H1 (cell line): Measurements from ENCODE around the gene MRPL43.

Experiments used
- CTCF ChIP-seq, 3 experiments: IDR thresholded peaks; 1 replicate in 2 of 3; 2 replicates in 1 of 3; pipeline versions ENCODE4 v1.5.1 to v1.6.1; 2011; ENCODE audit warnings: low read length in 3 of 3, mild to moderate bottlenecking in 3 of 3, inconsistent platforms in 2 of 3, low read depth in 1 of 3, moderate library complexity in 1 of 3; ENCODE audit not compliant: insufficient read depth in 1 of 3; ENCODE audit errors: control extremely low read depth in 1 of 3
- EP300 ChIP-seq, 2 experiments: IDR thresholded peaks; 1 replicate in 1 of 2; 2 replicates in 1 of 2; pipeline ENCODE4 v1.6.1; 2011 to 2012; ENCODE audit warnings: low read depth in 2 of 2, low read length in 2 of 2, mild to moderate bottlenecking in 2 of 2, borderline replicate concordance in 1 of 2, inconsistent platforms in 1 of 2, moderate library complexity in 1 of 2

- TF ChIP-seq CTCF (IDR thresholded peaks at IDR 0.05; ENCODE audit: control extremely low read depth in 1 of 3, insufficient read depth in 1 of 3, low read depth in 1 of 3, low read length in 3 of 3) = no peak
- TF ChIP-seq EP300 (IDR thresholded peaks at IDR 0.05; ENCODE audit: borderline replicate concordance in 1 of 2, low read depth in 2 of 2, low read length in 2 of 2) = no peak
Measured at GRCh38 chr10:101033276-101033675, 46.0 kb upstream of the MRPL43 start.
